Ovary (tissue), 3 donors: ENCODE measurements around the gene RANBP10.

Source experiments
- POLR2A ChIP-seq: fragments of 450-650 bp; IDR thresholded peaks from one replicate; pipeline ENCODE4 v1.6.1; 2017; ENCODE audit warnings: antibody characterized with exemption, mild to moderate bottlenecking, moderate library complexity
- TF ChIP-seq, protein P1 (sequence below), 3 donors: fragments of 450-650 bp in 2 of 3; fragments of 200-600 bp in 1 of 3; IDR thresholded peaks; one replicate each; pipeline versions ENCODE4 v1.5.1 to v1.8.0; 2016 to 2022; ENCODE audit warnings: antibody characterized with exemption in 3 of 3, mild to moderate bottlenecking in 1 of 3
- donor health status: DM: no; HTN: no; CAD: no.

DNA sequence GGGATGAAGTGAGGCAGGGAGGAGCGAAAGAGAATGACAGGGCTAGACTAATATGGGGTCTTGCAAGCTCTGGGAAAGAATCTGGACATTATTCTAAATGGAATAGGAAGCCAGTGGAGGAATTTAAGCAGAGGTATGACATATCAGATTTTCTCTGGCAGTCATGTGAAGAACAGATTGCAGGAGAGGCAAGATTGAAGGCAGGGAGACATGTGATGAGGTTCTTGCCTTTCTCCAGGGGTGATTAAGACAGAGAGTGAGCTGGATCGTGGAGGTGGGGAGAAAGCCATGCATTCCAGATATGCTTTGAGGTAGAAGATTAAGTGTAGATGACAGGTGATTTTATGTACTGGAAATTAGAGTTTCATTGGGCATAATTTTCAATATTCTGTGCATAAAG is 31.5 kb upstream of the RANBP10 start:
- TF ChIP-seq, protein P1, sequence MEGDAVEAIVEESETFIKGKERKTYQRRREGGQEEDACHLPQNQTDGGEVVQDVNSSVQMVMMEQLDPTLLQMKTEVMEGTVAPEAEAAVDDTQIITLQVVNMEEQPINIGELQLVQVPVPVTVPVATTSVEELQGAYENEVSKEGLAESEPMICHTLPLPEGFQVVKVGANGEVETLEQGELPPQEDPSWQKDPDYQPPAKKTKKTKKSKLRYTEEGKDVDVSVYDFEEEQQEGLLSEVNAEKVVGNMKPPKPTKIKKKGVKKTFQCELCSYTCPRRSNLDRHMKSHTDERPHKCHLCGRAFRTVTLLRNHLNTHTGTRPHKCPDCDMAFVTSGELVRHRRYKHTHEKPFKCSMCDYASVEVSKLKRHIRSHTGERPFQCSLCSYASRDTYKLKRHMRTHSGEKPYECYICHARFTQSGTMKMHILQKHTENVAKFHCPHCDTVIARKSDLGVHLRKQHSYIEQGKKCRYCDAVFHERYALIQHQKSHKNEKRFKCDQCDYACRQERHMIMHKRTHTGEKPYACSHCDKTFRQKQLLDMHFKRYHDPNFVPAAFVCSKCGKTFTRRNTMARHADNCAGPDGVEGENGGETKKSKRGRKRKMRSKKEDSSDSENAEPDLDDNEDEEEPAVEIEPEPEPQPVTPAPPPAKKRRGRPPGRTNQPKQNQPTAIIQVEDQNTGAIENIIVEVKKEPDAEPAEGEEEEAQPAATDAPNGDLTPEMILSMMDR (IDR thresholded peaks at IDR 0.05), result no peak
- TF ChIP-seq POLR2A, result no peak
